Bronchial epithelial cell (primary cell): ENCODE data around the gene EIF2D. TPM values are rescaled to one million over a fixed set of nuclear protein-coding genes. Genes with fewer than 3 reads are reported as not detected.

Source experiments
- DNase-seq: peaks from one replicate; pipeline ENCODE4 v3.0.0-alpha.2; 2010; ENCODE audit warnings: low read depth
- FAIRE-seq: peaks from 2 replicates; lab custom pipeline; 2011; peaks lifted over from hg19 to GRCh38; lab: Jason Lieb, UNC
- H3K27me3 ChIP-seq: 2 replicates; pipeline ENCODE4 v1.5.1; 2011; ENCODE audit warnings: low read length; ENCODE audit not compliant: control insufficient read depth, insufficient read depth
- H3K36me3 ChIP-seq: 2 replicates; pipeline ENCODE4 v1.5.1; 2011; ENCODE audit warnings: low read length; ENCODE audit not compliant: control insufficient read depth, insufficient read depth
- H3K4me3 ChIP-seq: 2 replicates; pipeline ENCODE4 v1.5.1; 2011; ENCODE audit warnings: mild to moderate bottlenecking, low read depth, low read length, control low read depth
- CTCF ChIP-seq: IDR thresholded peaks from 2 replicates; pipeline ENCODE4 v1.5.1; 2011; ENCODE audit warnings: mild to moderate bottlenecking, moderate library complexity, low read length, control low read depth, inconsistent platforms; ENCODE audit not compliant: insufficient read depth, severe bottlenecking
- total RNA-seq: library from RNA; depleted of rRNA; stranded (reverse); fragments of >200 nt; gene quantifications from 2 replicates; pipeline ENCODE4 v1.2.1, GENCODE V29; 2014

Gene EIF2D
- total RNA-seq, 1 donor from 2014 or later = 56.1 TPM

GRCh38 chr1:206551986-206552326, 60.3 kb downstream of the EIF2D start:
- no peak for TF ChIP-seq CTCF
- Histone ChIP-seq H3K27me3 (no peaks in the 10 kb centered on the region), H3K36me3 (no peaks in the 10 kb centered on the region), H3K4me3 (no peak overlapping the region)
- DNase-seq = no peak
- FAIRE-seq = no peak

GRCh38 chr1:206551296-206551985, 60.8 kb downstream of the EIF2D start:
- no peak for DNase-seq
- no peak overlapping the region for H3K4me3 ChIP-seq

GRCh38 chr1:206550446-206550845, 61.8 kb downstream of the EIF2D start:
- no peaks in the 10 kb centered on the region for H3K27me3 ChIP-seq
- no peak for DNase-seq
- no peak for FAIRE-seq
- H3K36me3 ChIP-seq = no peaks in the 10 kb centered on the region
- TF ChIP-seq CTCF = no peak
- no peak overlapping the region for H3K4me3 ChIP-seq

More at GRCh38 chr1:206551296-206551985, 60.8 kb downstream of the EIF2D start:
- no peak for FAIRE-seq
- Histone ChIP-seq H3K27me3 (no peaks in the 10 kb centered on the region), H3K36me3 (no peaks in the 10 kb centered on the region)
- TF ChIP-seq CTCF = no peak

- FAIRE-seq (no peak), DNase-seq (no peak)
- TF ChIP-seq CTCF = no peak
- Histone ChIP-seq H3K36me3 (no peaks in the 10 kb centered on the region), H3K4me3 (no peak overlapping the region), H3K27me3 (no peaks in the 10 kb centered on the region)
Measured at GRCh38 chr1:206547104-206547503, 65.2 kb downstream of the EIF2D start.

- FAIRE-seq = no peak
- Histone ChIP-seq H3K27me3 (no peaks in the 10 kb centered on the region), H3K4me3 (no peak overlapping the region), H3K36me3 (no peaks in the 10 kb centered on the region)
- DNase-seq = no peak
- TF ChIP-seq CTCF = no peak
Measured at GRCh38 chr1:206545351-206545750, 66.9 kb downstream of the EIF2D start.
